Stimulated activated naive CD8-positive, alpha-beta T cell treated with anti-CD3 and anti-CD28 coated beads, Interleukin-15, Interleukin-2, amounts not matched to agents 100 ng/mL and 50 ng/mL, for 24 hours (primary cell): ENCODE data around the gene SCRT2.

ENCODE experiments used
- H3K27ac Mint-ChIP-seq: one replicate; pipeline ENCODE4 v1.8.0; 2021; ENCODE audit warnings: mild to moderate bottlenecking, mixed read lengths
- H3K27me3 Mint-ChIP-seq: one replicate; pipeline ENCODE4 v1.8.0; 2021; ENCODE audit warnings: mixed read lengths
- H3K36me3 Mint-ChIP-seq: one replicate; pipeline ENCODE4 v1.8.0; 2021; ENCODE audit warnings: low read depth, mixed read lengths
- H3K4me1 Mint-ChIP-seq: one replicate; pipeline ENCODE4 v1.8.0; 2021; ENCODE audit warnings: low read depth, mixed read lengths
- H3K4me3 Mint-ChIP-seq: one replicate; pipeline ENCODE4 v1.8.0; 2021; ENCODE audit warnings: mild to moderate bottlenecking, mixed read lengths
- H3K9me3 Mint-ChIP-seq: one replicate; pipeline ENCODE4 v1.8.0; 2021; ENCODE audit warnings: mixed read lengths

Gene SCRT2

DNA sequence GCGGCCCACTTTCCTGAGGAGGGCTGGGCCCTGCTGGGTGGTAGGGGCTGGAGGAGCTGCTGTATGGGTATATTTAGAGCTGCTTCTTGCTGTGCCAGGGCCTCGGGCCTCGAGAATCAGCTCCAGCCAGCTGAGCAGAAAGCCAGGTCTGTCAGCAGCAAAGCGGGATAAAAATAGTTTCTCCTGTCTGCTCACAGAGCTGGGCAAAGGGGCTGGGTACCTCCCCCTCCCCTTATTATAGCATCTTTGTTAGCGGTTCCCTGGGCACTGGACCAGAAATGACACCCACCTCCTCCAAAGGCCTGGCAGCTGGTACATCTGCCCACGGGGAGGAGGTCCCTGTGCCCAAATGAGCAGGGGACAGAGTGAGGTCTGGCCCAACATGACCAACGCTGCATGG is 6.0 kb downstream of the SCRT2 start:
- Mint-ChIP-seq H3K4me3 (no peak overlapping the region), H3K36me3 (no peaks in the 10 kb centered on the region), H3K27me3 (peaks cover 67% of the 10 kb centered on the region), H3K4me1 (no peaks in the 10 kb centered on the region), H3K9me3 (no peaks in the 10 kb centered on the region), H3K27ac (no peak overlapping the region)

DNA sequence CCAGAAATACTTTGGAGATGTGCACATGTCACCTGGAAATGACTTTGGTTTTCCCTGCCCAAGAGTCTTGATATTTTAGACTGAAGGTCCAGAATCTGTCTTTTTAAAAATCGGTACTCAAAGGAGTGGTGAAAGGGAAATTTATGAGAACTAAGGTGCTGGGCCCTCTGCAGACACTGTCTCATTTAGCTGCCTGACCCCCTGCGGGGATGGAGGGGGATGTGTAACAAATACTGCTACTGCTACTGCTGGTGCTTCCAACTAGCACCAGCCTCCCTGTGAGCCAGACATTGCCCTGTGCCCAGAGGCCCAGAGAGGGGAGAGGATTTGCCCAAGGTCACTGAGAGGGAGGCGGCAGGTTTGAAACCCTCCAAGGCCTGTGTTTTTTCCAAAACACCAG is 7.0 kb downstream of the SCRT2 start:
- Mint-ChIP-seq H3K4me1 (no peaks in the 10 kb centered on the region), H3K4me3 (no peak overlapping the region), H3K9me3 (no peaks in the 10 kb centered on the region), H3K27me3 (peaks cover 60% of the 10 kb centered on the region), H3K36me3 (no peaks in the 10 kb centered on the region), H3K27ac (no peak overlapping the region)

DNA sequence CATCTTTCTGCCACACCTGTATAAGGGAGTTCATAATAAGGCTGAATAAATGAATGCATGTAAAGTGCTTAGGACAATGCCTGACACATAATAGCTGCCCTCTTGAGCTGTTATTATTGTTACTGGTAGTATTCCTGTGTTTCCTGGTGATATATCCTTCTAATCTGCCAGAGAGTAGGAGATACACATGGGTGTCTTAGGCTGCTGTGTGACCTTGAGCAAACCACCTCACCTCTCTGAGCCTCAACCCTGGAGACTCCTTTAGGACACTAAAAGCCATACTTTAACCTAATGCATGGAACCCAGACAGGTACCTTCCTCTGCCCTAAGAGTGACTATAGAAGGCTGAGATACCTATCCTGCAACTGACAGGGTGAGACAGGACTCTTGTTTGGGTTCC is 7.6 kb downstream of the SCRT2 start:
- Mint-ChIP-seq H3K36me3 (no peaks in the 10 kb centered on the region), H3K9me3 (no peaks in the 10 kb centered on the region), H3K4me3 (no peak overlapping the region), H3K27me3 (peaks cover 58% of the 10 kb centered on the region), H3K4me1 (peaks cover 1% of the 10 kb centered on the region), H3K27ac (no peak overlapping the region)

DNA sequence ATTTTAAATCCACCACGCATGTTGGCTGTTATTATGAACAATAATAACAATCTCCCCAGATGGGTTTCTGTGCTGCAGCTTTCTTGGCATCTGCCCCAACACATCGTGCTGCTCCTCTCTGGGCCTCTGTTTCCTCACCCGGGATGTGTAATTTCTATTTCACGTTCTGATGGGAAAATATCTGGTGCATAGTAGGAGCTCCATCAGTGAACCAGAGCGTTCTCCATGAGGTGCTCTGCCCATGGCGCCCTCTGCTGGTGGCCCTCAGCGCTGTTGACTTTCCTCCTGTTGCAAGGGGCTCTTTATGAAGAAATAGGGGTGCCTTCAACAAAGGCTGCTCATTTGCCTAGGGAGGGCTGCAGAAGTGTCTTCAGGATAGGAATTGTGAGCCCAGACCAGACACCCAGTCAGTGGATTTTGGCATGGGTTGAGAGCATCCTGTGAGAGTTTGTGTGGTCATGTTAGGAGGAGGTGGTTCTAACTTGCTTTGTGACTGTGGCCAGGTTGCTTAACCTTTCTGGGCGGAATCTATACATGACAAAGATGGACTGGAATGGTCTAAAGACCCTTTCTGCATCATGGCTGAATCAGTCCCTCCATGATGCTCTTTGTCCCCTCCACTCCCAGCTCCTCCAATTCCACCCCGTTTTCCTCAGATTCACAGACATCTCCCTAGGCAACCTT is 8.1 kb downstream of the SCRT2 start:
- no peak overlapping the region for H3K4me3 Mint-ChIP-seq
- H3K9me3 Mint-ChIP-seq = no peaks in the 10 kb centered on the region
- H3K4me1 Mint-ChIP-seq = peaks cover 5% of the 10 kb centered on the region
- no peaks in the 10 kb centered on the region for H3K36me3 Mint-ChIP-seq
- peaks cover 59% of the 10 kb centered on the region for H3K27me3 Mint-ChIP-seq
- no peak overlapping the region for H3K27ac Mint-ChIP-seq

DNA sequence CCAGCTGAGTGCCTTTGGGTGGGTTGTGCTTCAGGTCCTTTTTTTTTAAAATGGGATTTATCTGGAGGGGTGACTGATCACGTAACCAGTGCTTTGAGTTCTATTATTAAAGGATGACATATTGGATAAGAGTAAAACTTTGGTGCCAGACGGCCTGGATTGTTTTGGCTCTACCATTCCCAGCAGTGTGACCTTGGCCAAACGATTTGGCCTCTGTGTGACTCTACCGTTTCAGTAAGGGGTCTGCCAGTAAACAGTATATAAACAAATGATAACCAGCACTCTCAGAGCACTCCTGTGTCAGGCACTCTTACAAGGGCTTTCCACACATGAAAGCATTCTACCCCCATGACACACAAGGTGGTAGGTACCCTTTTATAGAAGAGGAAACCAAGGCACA is 8.7 kb downstream of the SCRT2 start:
- Mint-ChIP-seq H3K36me3 (no peaks in the 10 kb centered on the region), H3K9me3 (no peaks in the 10 kb centered on the region), H3K27me3 (peaks cover 56% of the 10 kb centered on the region), H3K4me3 (no peak overlapping the region), H3K27ac (no peak overlapping the region), H3K4me1 (peaks cover 5% of the 10 kb centered on the region)

DNA sequence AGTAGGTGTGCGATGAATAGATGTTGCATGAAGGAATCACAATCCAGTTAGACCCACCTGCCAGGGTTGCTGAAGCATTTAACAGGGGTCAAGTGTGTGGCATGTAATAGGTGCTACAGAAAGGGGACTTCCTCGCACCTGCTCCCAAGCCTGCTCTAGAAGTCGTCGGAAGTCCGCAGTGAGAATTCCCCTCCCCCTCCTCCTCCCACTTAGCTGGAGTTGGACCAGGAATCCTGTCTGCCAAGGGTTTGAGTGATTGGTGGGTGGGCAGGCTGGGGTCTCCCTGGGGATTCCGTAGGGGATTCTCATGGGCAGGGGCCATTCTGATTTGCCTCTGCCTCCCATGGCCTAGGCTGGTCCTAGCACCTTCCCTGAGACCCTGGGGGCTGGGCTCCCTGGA is 10.3 kb downstream of the SCRT2 start:
- Mint-ChIP-seq H3K4me3 (no peak overlapping the region), H3K27me3 (peaks cover 58% of the 10 kb centered on the region), H3K4me1 (peaks cover 14% of the 10 kb centered on the region), H3K9me3 (no peaks in the 10 kb centered on the region), H3K27ac (no peak overlapping the region), H3K36me3 (no peaks in the 10 kb centered on the region)

DNA sequence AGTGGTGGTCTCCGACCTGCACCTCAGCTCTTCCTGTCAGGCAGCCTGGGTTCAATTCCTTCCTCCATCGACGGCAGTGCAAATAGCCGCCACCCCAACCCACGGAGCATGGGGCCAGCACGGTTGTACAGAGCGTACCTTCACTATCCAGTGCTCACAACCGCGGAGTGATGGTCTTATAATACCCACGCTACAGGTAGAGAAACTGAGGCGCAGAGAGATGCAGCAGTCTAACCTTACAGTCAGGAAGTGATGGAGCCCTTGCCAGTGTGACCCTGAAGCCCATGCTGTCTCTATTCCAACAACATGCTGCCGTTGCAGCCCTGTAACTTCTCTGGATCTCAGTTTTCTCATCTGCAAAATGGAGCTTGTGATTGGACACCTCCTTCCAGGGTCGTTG is 11.0 kb downstream of the SCRT2 start:
- Mint-ChIP-seq H3K9me3 (no peaks in the 10 kb centered on the region), H3K4me3 (no peak overlapping the region), H3K4me1 (peaks cover 14% of the 10 kb centered on the region), H3K27me3 (peaks cover 58% of the 10 kb centered on the region), H3K36me3 (no peaks in the 10 kb centered on the region), H3K27ac (no peak overlapping the region)

DNA sequence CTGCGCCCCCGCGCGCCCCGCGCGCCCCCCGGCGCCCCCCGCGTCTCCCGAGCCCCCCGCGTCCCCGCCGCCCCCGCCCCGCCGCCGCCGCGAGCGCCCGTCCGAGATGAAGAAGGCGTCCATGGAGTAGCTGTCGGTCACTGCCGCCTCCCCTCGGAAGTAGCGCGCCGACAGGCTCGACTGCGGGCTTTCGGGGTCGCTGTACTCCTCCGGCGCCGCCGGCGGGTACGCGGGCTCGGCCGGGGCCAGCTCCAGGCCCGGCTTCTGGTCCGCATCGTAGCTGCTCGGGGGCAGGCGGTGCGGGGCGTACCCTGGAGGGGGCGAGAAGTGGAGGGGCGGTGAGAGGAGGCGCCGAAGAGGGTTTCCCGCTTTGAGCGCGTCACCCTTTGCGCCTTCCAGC is 11.5 kb downstream of the SCRT2 start:
- H3K4me1 Mint-ChIP-seq = peaks cover 14% of the 10 kb centered on the region
- H3K9me3 Mint-ChIP-seq = no peaks in the 10 kb centered on the region
- H3K27ac Mint-ChIP-seq = no peak overlapping the region
- no peaks in the 10 kb centered on the region for H3K36me3 Mint-ChIP-seq
- H3K27me3 Mint-ChIP-seq = peaks cover 58% of the 10 kb centered on the region
- H3K4me3 Mint-ChIP-seq = no peak overlapping the region

DNA sequence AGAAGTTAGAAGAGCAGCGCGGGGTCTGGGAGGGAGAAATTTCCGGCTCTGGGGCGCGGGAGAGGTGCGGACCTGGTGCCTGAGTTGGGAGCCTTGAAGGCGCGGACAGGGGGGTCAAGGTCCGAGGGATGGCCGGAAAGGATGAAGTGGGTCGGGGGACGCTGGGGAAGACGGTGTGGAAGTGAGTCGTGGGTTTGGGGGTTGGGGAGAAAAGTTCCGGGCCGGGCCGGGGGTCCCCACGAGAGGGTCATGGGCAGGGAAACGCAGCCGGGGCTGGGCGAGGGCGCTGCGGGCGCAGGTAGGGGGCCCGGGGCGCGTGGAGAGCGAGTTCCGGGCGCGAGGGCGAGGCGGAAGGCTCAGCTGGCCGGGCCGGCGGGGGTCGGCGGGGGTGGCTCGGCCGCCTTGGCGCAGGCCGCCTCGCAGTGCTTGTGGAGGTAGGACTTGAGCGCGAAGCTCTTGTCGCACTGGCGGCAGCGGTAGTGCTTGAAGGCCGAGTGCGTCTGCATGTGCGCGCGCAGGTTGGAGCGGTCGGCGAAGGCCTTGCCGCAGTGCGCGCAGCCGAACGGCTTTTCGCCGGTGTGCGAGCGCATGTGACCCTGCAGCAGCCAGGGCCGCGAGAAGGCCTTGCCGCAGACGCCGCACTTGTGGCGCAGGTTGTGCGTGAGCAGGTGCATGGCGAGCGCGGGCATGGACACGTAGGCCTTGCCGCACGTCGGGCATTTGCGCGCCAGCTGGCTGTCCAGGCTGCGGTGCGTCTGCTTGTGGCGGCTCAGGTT is 12.1 kb downstream of the SCRT2 start:
- H3K9me3 Mint-ChIP-seq = no peaks in the 10 kb centered on the region
- H3K4me3 Mint-ChIP-seq = no peak overlapping the region
- peaks cover 14% of the 10 kb centered on the region for H3K4me1 Mint-ChIP-seq
- no peak overlapping the region for H3K27ac Mint-ChIP-seq
- H3K36me3 Mint-ChIP-seq = no peaks in the 10 kb centered on the region
- H3K27me3 Mint-ChIP-seq = peaks cover 62% of the 10 kb centered on the region

DNA sequence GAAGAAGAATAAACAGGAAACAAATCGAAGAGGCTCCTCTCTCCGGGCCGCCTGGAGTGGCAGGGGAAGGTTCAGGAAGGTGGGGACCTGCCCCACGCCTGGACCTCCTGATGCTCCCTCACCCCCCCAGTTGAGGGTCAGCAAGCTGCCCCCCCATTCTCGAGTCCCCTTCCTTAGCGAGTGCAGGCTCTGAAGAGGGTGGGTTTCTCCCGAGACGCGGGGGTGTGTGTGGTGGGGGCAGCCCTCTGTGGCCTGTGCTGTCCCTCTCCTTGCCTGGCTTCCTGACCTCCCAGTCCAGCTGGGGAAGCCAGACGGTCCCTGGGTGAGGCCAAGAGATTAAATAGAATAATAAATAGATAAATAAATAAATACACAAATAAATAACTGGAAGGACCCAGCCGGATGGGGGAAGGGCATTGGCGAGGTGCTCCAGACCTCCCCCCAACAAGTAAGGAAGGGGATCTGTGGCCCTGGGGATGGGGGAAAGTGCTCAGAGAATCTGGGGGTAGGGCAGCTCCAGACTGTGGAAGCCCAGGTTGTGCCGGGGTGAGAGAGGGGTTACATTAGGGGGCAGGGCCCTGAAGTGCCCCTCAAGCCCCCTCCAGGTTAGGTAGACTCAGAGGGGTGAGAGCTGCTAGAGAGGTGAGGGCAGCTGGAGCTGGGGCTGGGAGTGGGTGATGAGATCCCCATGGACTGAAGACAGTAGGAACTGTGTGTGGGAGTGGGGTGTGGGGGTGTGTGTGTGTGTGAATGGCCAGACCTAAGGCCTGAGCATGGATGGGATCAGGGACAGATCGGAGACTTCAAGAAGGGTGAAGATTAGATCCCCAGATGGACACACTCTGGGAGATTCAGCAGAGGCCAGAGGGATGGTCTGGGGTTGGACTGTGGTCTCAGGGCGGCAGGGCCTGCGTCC is 13.1 kb downstream of the SCRT2 start:
- no peak overlapping the region for H3K27ac Mint-ChIP-seq
- no peaks in the 10 kb centered on the region for H3K9me3 Mint-ChIP-seq
- peaks cover 14% of the 10 kb centered on the region for H3K4me1 Mint-ChIP-seq
- no peaks in the 10 kb centered on the region for H3K36me3 Mint-ChIP-seq
- H3K27me3 Mint-ChIP-seq = peaks cover 64% of the 10 kb centered on the region
- H3K4me3 Mint-ChIP-seq = no peak overlapping the region

DNA sequence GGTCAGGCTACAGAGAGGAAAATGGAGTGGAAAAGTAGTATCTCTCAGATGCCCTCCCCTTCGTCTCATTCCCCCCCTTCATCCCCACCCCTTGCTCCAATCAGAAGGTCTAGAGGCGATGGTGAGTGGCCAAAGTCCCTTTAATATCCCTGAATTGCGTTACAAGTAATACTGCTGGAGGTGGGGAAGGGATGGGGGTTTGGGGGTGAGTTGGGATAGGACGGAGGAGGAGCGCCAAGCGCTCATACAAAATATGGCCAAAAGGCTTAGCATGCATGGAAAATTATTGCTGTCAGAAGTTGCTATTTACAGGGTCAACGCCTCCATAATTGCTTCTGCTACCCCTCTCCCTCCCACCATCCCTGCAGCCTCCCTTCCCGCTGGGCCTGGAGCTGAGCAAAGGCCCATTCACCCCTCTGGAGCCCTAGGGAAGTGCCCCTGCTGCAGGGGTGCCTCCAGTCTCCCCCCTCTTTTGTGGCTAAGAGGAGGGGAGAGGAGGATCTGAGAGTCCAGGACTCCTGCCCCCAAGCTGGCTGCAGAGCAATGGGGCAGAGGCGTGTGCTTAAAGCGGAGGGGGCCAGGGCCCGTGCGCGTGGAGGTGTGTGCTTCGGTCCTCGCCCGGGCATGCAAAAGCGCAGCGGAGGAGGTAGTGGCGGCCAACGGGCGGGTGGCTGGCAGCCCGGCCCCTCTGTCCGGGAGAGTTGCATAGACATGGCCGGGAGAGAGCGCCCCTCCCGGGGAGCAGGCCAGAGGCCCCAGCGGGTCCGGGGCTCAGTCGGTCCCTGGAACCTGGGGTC is 13.9 kb downstream of the SCRT2 start:
- Mint-ChIP-seq H3K9me3 (no peaks in the 10 kb centered on the region), H3K27ac (no peak overlapping the region), H3K27me3 (peaks cover 64% of the 10 kb centered on the region)

DNA sequence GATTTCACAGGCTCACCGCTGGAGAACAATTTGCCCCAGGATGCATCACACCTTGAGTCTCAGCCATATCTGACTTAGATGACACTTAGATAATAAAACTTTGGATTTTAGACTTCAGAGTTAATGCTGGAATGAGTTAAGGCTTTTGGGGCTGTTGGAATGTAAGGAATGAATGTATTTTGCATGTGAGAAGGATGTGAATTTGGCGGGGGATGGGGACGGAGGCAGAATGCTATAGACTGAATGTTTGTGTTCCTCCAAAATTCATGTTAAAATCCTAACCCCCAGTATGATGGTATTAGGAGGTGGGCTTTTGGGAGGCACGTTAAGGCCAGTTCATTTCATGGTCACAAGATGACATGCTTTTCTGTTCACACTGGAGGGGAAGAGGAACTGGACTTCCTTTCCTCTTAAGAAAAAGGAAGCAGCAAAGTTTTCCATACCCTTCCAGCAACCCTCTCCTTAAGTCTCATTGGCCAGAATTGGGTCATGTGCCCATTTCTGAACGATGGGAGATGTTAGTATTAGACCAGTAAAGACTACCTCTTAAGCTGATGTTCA is 16.8 kb downstream of the SCRT2 start:
- Mint-ChIP-seq H3K36me3 (no peaks in the 10 kb centered on the region), H3K4me3 (no peak overlapping the region), H3K9me3 (no peaks in the 10 kb centered on the region), H3K27ac (no peak overlapping the region), H3K27me3 (peaks cover 67% of the 10 kb centered on the region), H3K4me1 (peaks cover 21% of the 10 kb centered on the region)

More for the DNA sequence above, 13.9 kb downstream of the SCRT2 start:
- Mint-ChIP-seq H3K4me3 (no peak overlapping the region), H3K36me3 (no peaks in the 10 kb centered on the region), H3K4me1 (peaks cover 14% of the 10 kb centered on the region)

DNA sequence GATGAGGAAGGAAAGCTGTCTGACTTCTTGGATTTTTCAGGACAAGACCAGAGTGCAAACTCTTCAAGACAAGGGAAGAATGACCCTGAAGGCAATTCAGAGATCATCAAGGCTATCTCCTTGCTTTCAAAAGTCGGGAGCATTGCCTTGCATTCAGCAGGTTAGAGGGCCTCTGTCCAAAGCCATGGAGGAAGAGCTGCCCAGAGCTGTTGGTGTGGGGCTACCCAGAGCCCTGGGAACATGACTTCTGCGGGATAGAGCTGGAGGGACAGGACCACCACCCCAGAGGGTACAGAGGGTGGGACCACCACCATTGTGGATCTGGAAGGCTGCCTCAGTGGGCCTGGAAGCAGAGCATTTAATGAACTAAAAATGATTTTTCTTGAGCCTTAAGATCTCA is 17.4 kb downstream of the SCRT2 start:
- H3K4me3 Mint-ChIP-seq = no peak overlapping the region
- no peaks in the 10 kb centered on the region for H3K36me3 Mint-ChIP-seq
- no peaks in the 10 kb centered on the region for H3K9me3 Mint-ChIP-seq
- H3K27ac Mint-ChIP-seq = no peak overlapping the region
- peaks cover 65% of the 10 kb centered on the region for H3K27me3 Mint-ChIP-seq
- peaks cover 26% of the 10 kb centered on the region for H3K4me1 Mint-ChIP-seq
